DOHH2 (cell line): Measurements from ENCODE around the gene LSAMP.

Experiments
- H3F3A ChIP-seq: fragments of 200-600 bp; sonication (generic), shearing (Covaris generic); 2 replicates; pipeline ENCODE4 v1.6.0; 2016; ENCODE audit warnings: antibody characterized with exemption, mild to moderate bottlenecking; ENCODE audit not compliant: control insufficient read depth, insufficient read depth
- H3K27ac ChIP-seq: fragments of 200-600 bp; sonication (generic); 2 replicates; pipeline ENCODE4 v1.5.1; 2014; ENCODE audit warnings: low read depth, mild to moderate bottlenecking, low read length, moderate library complexity
- H3K27me3 ChIP-seq: fragments of 200-600 bp; sonication (generic); 2 replicates; pipeline ENCODE4 v1.6.1; 2014; ENCODE audit warnings: mild to moderate bottlenecking, low read length, mixed read lengths; ENCODE audit not compliant: control insufficient read depth
- H3K36me3 ChIP-seq: fragments of 200-600 bp; sonication (generic); 2 replicates; pipeline ENCODE4 v1.6.1; 2014; ENCODE audit warnings: mild to moderate bottlenecking, low read length, moderate library complexity, mixed read lengths; ENCODE audit not compliant: control insufficient read depth
- H3K4me1 ChIP-seq: fragments of 200-600 bp; sonication (generic); 2 replicates; pipeline ENCODE4 v1.6.1; 2014; ENCODE audit warnings: mild to moderate bottlenecking, low read length, mixed read lengths; ENCODE audit not compliant: control insufficient read depth
- H3K4me2 ChIP-seq: fragments of 200-600 bp; sonication (generic); 2 replicates; pipeline ENCODE4 v1.6.0; 2014; ENCODE audit warnings: mild to moderate bottlenecking, low read length, moderate library complexity
- H3K4me3 ChIP-seq: fragments of 200-600 bp; sonication (generic); 2 replicates; pipeline ENCODE4 v1.5.1; 2014; ENCODE audit warnings: mild to moderate bottlenecking, low read length, mixed read lengths
- H3K79me2 ChIP-seq: fragments of 200-600 bp; sonication (generic); 2 replicates; pipeline ENCODE4 v1.6.1; 2014; ENCODE audit warnings: mild to moderate bottlenecking, low read length, mixed read lengths; ENCODE audit not compliant: control insufficient read depth
- H3K9me2 ChIP-seq: fragments of 200-600 bp; sonication (generic); replicated peaks from 2 replicates; pipeline ENCODE4 v1.6.1; 2014; ENCODE audit warnings: mild to moderate bottlenecking, low read length, mixed read lengths; ENCODE audit not compliant: control insufficient read depth
- H3K9me3 ChIP-seq: fragments of 200-600 bp; sonication (generic); 2 replicates; pipeline ENCODE4 v1.6.1; 2014; ENCODE audit warnings: antibody characterized with exemption, low read length, mixed read lengths; ENCODE audit not compliant: control insufficient read depth, insufficient read depth
- H4K20me1 ChIP-seq: fragments of 200-600 bp; sonication (generic); 2 replicates; pipeline ENCODE4 v1.6.0; 2014; ENCODE audit warnings: low read depth, mild to moderate bottlenecking, antibody characterized with exemption, low read length, moderate library complexity; ENCODE audit not compliant: control insufficient read depth, insufficient read depth
- EZH2phosphoT487 ChIP-seq: fragments of 200-600 bp; sonication (generic); IDR thresholded peaks from 2 replicates; pipeline ENCODE4 v1.6.1; 2017; ENCODE audit warnings: borderline replicate concordance, mild to moderate bottlenecking, antibody characterized with exemption, low read length, moderate library complexity, mixed read lengths
- TF ChIP-seq, protein P1 (sequence below): fragments of 200-600 bp; sonication (generic); IDR thresholded peaks from one replicate; pipeline ENCODE4 v1.5.1; 2014; ENCODE audit warnings: antibody characterized with exemption, mild to moderate bottlenecking, low read depth, low read length; ENCODE audit not compliant: poor library complexity, severe bottlenecking

Gene LSAMP

DNA sequence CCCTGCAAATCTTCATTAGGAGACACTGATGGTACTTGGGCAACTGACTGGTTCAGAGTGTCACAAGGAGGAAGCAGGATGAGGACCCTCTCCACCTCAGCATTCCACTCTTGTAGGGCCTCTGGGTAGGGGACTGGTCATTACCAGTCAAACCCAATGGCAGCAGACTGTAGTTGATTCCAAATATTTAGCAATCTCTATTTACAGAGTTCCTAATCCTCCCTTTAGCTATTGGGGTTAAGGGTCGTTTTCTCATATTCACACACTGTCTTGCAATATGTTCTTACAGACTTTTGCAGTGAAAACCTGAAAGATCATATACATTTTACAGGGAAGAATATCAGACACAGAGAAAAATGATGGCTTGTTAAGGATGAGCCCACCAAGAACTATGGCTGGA lies 424.3 kb downstream of the LSAMP start:
- no peaks in the 10 kb centered on the region for H3K9me2 ChIP-seq
- H3K4me1 ChIP-seq = no peaks in the 10 kb centered on the region
- H3K9me3 ChIP-seq = no peaks in the 10 kb centered on the region
- TF ChIP-seq, protein P1, sequence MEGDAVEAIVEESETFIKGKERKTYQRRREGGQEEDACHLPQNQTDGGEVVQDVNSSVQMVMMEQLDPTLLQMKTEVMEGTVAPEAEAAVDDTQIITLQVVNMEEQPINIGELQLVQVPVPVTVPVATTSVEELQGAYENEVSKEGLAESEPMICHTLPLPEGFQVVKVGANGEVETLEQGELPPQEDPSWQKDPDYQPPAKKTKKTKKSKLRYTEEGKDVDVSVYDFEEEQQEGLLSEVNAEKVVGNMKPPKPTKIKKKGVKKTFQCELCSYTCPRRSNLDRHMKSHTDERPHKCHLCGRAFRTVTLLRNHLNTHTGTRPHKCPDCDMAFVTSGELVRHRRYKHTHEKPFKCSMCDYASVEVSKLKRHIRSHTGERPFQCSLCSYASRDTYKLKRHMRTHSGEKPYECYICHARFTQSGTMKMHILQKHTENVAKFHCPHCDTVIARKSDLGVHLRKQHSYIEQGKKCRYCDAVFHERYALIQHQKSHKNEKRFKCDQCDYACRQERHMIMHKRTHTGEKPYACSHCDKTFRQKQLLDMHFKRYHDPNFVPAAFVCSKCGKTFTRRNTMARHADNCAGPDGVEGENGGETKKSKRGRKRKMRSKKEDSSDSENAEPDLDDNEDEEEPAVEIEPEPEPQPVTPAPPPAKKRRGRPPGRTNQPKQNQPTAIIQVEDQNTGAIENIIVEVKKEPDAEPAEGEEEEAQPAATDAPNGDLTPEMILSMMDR = no peak
- TF ChIP-seq EZH2phosphoT487 = no peak
- H4K20me1 ChIP-seq = no peaks in the 10 kb centered on the region
- no peaks in the 10 kb centered on the region for H3F3A ChIP-seq
- H3K27me3 ChIP-seq = no peaks in the 10 kb centered on the region
- no peak overlapping the region for H3K27ac ChIP-seq
- H3K4me3 ChIP-seq = no peak overlapping the region
- no peaks in the 10 kb centered on the region for H3K79me2 ChIP-seq
- no peaks in the 10 kb centered on the region for H3K36me3 ChIP-seq
- H3K4me2 ChIP-seq = no peak overlapping the region

DNA sequence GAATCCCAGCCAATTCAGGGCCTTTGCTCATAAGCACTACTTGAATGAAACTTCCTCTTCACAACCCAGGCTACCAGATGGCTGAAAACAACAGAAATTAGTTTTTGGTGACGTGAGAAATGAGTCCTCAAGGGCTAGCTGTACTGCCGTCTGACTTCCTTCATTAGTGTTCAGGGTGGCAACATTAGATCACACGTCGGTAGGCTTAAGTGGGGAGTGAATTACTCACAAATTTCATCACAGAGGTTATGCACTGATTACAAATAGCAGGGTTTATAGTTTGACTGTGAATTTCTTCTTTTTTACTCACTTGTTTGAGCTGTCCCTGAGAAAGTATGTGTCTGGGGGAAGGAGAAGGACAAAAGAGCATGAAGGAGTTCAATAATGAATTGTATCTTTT lies 424.8 kb downstream of the LSAMP start:
- TF ChIP-seq, protein P1 = no peak
- TF ChIP-seq EZH2phosphoT487 = no peak

DNA sequence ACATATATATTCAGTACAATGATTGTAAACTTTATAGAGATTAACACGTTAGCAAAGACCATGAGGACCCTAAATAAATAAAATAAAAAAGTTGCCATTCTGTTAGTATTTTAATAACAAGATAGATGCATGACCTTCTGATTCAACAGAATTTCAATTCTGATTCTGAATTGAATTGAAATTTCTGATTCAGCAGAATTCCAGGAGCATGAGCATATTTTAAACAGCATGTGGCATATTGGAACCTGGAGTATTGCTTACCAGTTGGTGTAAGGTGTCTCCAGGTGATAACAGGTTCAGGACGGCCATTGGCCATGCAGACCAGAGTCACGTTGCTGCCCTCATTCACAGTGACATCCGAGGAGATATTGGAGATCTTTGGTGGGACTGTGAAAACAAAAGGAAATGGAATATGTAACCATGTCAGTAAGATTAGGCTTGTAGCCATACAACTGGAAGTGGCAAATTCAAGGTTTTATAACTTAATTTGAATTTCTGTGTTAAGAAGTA lies 426.0 kb downstream of the LSAMP start:
- H3K36me3 ChIP-seq = no peaks in the 10 kb centered on the region
- H3K27me3 ChIP-seq = no peaks in the 10 kb centered on the region
- H3K4me3 ChIP-seq = no peak overlapping the region
- no peak for TF ChIP-seq EZH2phosphoT487
- TF ChIP-seq, protein P1 = no peak
- H3K27ac ChIP-seq = no peak overlapping the region
- H3K79me2 ChIP-seq = no peaks in the 10 kb centered on the region
- no peak overlapping the region for H3K4me2 ChIP-seq
- H4K20me1 ChIP-seq = no peaks in the 10 kb centered on the region
- H3F3A ChIP-seq = no peaks in the 10 kb centered on the region
- H3K9me2 ChIP-seq = no peaks in the 10 kb centered on the region
- H3K9me3 ChIP-seq = no peaks in the 10 kb centered on the region
- H3K4me1 ChIP-seq = no peaks in the 10 kb centered on the region

More for the DNA sequence above, 424.8 kb downstream of the LSAMP start:
- no peaks in the 10 kb centered on the region for H3K27me3 ChIP-seq
- H3K9me2 ChIP-seq = no peaks in the 10 kb centered on the region
- no peaks in the 10 kb centered on the region for H3F3A ChIP-seq
- no peaks in the 10 kb centered on the region for H4K20me1 ChIP-seq
- H3K4me2 ChIP-seq = no peak overlapping the region
- no peaks in the 10 kb centered on the region for H3K4me1 ChIP-seq
- H3K9me3 ChIP-seq = no peaks in the 10 kb centered on the region
- H3K4me3 ChIP-seq = no peak overlapping the region
- no peak overlapping the region for H3K27ac ChIP-seq
- no peaks in the 10 kb centered on the region for H3K36me3 ChIP-seq
- no peaks in the 10 kb centered on the region for H3K79me2 ChIP-seq

DNA sequence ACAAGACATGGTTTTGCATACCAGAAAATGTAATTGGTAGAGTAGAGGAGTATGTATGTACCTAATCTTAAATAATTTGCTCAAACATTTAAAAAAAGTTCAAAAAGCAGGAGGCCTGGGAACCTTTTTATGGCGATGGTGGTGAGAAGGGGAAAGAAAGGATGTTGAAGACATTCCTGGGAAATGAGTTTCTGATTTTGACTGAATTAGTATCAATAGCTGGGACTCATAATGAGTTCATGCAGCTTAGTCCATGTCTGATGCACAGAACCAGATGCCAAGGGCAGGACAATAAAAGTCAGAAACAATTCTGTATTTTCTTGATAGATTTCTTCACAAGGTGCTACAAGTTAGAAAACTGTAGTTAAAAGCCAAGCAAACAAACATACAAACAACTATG lies 426.6 kb downstream of the LSAMP start:
- H3K4me1 ChIP-seq = no peaks in the 10 kb centered on the region
- H3K27me3 ChIP-seq = no peaks in the 10 kb centered on the region
- H3F3A ChIP-seq = no peaks in the 10 kb centered on the region
- H3K4me2 ChIP-seq = no peak overlapping the region
- no peaks in the 10 kb centered on the region for H3K79me2 ChIP-seq
- no peaks in the 10 kb centered on the region for H3K9me3 ChIP-seq
- H3K4me3 ChIP-seq = no peak overlapping the region
- H3K27ac ChIP-seq = no peak overlapping the region
- H3K36me3 ChIP-seq = no peaks in the 10 kb centered on the region
- no peaks in the 10 kb centered on the region for H3K9me2 ChIP-seq
- H4K20me1 ChIP-seq = no peaks in the 10 kb centered on the region
- TF ChIP-seq, protein P1 = no peak
- TF ChIP-seq EZH2phosphoT487 = no peak
